ENCODE data around the gene ILDR1.

The ILDR1 gene

GRCh38 chr3:122013448-122013925 lies 8.6 kb downstream of the ILDR1 start:
- no peak for FAIRE-seq

DNA sequence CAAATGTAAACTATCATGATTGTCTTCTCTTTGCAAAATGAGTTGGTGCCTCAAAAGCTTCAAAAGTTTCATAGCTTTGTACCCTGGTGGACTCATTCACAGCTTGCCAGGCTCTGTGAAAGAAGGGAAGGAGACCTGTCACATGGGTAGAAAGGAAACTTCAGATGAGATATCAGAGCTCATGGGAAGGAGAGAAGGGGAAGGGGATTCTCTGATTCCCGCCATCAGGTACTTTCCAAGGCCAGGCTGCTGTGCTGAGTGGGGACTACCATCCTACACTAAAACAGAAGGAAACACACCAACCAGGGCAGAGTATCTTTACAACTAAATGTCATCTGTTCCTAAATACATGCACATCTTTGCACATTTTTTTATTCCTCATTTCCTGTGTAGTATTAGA lies 9.2 kb downstream of the ILDR1 start:
- FAIRE-seq, result no peak

- FAIRE-seq, result no peak
Measured at GRCh38 chr3:122011396-122011795, 10.7 kb downstream of the ILDR1 start.

- FAIRE-seq, result no peak
Measured at GRCh38 chr3:122010506-122010905, 11.5 kb downstream of the ILDR1 start.

- FAIRE-seq, result no peak
Measured at GRCh38 chr3:122008166-122008565, 13.9 kb downstream of the ILDR1 start.

GRCh38 chr3:122006267-122006666 lies 15.8 kb downstream of the ILDR1 start:
- FAIRE-seq, result no peak

- no peak for FAIRE-seq
Measured at GRCh38 chr3:122004991-122005565, 17.0 kb downstream of the ILDR1 start.

DNA sequence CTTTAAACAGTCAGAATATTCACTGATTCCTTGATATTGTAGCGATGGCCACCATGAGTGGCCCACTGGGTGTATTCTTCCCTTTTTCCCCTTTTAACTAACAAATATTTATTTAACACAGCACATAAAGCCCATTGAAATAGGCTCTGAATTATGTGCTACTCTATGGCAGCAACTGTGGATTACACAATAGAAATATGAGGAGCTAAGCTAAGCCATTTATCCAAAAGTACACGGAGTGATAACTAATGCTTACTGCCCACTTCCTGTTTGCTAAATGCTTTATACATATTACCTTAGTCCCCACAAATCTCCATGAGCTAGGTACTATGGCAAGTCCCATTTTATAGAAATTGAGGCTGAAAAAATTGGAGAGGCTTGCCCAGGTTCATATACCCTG lies 17.9 kb downstream of the ILDR1 start:
- no peak for FAIRE-seq

DNA sequence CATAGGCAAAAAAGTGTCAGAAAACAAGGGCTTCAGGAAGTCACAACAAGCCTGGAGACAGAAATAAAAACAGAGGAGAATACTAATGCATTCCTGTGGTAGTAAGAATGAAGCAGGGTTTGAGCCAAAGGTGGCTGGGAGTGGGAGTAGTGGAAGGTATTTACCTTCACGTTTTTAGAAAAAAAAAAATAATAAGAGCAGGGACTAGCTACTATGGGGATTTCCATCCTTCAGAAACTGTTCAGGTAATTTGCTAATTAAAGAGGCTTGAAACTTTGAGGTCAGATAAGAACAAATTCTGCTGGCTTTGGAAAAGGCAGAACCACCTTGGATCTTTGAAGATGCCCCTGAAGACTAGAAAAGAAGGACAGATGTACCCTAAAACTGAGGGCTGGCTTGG lies 18.4 kb downstream of the ILDR1 start:
- no peak for FAIRE-seq

DNA sequence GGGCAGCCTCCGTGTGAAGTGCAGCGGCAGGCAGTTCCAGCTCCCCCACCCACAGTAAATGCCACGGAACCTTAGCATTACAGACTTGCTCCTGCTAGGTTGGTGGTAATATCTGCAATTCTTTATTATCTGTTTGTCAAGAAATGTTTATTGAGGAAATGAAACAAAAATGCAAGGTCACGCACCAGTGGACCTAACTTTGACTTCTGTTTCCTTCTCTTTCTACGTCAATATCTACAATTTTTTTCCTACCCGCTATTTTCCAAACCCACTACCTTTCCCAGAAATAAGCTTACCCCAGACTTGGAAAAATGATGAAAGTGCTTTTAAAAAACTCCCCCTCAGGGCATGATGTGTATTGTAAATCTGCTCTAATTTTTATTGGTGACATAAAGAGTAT lies 18.9 kb downstream of the ILDR1 start:
- no peak for FAIRE-seq

- FAIRE-seq, result no peak
Measured at GRCh38 chr3:122002611-122003010, 19.4 kb downstream of the ILDR1 start.

DNA sequence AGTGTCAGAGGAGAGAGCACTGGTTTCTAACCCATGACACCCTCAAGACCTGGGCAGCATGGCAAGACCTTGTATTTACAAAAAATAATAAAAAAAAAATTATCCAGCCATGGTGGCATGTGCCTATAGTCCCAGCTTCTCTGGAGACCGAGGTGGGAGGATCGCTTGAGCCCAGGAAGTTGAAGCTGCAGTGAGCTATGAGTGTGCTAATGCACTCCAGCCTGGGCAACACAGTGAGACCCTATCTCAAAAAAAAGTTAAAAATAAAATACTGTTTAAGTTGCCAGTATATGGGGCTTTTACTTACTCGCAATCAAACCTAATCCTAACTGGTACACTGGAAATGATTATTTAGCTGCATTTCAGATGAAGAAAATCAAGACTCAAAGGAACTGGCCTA lies 20.2 kb downstream of the ILDR1 start:
- FAIRE-seq, result no peak

- no peak for FAIRE-seq
Measured at GRCh38 chr3:122000936-122001605, 21.0 kb downstream of the ILDR1 start.

DNA sequence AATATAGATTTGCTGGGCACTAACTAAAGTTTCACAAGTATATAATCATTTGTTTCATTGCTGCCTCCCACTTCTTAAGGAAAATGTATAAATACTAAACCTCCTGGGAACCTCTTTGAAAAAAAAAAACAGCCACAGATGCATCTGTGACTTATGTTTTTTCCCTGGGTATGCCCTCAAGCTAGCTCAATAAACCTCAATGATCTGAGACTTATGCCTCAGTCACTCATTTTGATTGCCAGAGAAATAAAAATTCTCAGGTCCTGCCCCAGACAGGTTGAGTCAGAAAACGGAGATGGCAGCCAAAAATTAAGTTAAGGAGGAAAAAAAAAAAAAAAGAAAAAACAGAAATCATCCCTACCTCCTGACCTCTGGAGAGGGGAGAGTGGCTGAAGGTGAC lies 22.1 kb downstream of the ILDR1 start:
- no peak for FAIRE-seq

DNA sequence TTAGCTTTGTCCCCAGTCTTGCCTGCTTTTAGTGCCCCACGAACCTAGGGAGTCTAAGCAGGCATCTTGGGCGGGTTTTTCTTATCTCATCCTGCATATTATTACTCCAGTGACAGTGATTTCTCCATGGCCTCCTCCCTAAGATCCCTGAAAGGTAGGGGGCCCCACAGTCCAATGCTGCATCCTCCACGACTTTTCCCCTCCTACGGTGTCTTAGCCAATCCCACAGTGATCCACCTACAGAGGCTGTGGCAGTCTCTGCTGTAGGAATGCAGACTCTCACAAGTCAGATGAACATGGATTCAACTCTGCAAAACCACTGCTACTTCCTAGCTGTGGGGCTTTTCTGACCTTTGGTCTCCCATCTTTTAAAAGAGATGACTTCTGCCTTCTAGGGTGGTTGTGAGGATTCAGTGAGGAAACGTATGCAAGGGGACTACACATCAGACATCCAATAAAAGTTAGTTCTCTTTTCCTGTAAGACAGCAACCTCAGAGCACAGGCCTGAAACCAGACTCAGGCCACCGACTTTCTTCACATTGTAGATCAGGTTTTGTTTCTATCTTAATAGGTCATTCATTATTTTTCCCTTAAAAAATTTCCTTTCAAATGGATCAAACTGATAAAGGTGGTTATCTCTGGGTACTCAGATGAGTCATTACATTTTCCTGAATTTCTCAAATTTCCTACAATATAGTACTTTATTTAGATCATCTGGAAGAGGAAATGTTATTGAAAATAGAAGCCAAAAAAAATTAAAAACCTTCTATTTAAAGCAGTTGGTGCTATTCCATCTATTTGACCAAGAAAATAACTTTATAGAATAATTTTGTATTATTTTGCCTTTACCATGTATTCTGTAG lies 23.2 kb downstream of the ILDR1 start:
- no peak for FAIRE-seq

DNA sequence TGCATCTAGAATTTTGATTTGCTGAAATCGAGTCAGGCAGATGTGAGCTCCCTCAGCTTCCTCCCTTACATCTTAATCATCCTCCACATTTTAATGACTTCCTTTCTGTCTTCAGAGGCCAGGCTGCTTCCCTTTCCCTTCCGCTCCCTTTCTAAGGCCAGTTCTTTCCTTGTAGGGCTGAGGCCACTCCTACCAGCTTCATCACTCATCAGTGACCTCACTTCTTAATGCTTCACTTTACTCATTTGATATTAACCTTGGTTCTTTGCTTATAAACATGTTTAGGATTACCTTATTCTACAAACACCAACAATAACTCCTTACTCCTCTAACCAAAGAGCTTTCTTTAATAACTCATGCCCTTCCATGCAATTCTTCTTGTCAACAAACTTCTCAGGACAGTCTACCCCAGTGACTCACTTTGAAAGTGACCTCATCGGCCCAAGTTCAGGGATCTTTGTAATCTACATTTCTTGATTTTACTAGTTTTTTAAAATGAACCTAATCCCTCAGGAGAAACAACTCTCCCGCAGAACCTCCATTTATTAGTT lies 23.9 kb downstream of the ILDR1 start:
- FAIRE-seq, result no peak

GRCh38 chr3:121997372-121997771 lies 24.7 kb downstream of the ILDR1 start:
- no peak for FAIRE-seq

- FAIRE-seq, result no peak
Measured at GRCh38 chr3:121996441-121996840, 25.6 kb downstream of the ILDR1 start.

DNA sequence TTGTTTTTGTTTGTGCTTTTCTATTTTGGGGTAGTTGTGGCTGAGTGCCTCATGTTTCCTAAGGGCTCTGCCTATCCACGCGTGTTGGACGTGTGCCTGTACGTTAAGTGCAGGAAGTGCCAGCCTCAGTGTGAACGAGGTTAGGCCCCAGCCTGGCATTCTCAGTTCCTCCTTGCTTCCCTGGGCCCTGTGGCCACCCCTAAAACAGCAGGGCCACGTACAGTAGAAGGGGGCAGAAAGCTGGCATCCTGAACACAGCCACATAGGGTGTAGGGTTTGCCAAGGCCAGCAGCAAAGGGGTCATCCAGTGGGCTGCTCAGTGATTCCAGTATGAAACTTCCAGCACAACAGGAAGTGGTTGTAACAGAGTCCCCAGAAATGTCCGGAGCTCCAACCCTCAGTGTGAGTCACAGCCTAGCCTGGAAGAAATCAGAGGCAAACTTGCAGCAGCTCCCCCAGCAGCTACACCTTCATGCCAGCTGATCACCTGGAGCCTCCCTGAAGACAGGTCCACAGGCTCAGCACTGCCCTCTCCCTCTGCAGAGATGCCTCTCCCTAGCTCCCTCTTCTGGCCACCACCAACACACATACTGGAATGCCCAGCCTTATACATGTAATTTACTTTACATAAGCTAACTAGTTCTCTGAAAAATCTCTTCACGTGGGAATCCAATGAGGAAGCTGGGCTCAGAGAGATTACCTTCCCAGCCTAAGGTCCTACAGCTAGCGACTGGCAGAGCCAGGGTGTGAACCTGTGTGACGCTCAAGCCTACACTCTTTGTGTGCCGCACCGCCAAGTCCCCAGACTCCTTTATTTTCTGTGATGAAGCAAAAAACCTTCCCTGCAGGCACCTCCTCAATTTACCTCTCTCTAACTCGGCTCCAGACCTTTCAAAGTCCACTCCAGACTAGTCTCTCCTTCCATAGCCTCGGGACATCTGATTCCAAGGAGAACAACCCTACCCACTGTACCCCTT lies 26.6 kb downstream of the ILDR1 start:
- FAIRE-seq, result no peak

DNA sequence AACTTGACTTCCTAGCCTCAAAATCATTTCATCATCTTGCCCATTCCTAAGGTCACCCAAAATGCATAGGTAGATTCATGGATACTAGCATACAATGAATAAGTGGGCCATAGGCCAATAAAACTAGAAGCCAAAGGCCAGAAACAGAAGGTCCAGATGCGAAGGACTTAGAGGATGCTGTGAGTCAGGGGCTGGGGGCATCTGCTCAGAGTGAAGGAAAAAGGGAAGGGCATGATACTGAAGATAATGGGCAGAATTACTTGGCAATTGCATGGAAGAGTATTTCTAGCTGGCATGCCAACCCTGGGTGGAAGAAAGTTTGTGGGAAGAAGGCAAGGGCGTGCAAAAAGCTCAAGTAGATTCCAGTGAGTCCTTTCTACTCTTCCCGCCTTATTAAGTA lies 27.5 kb downstream of the ILDR1 start:
- FAIRE-seq, result no peak

DNA sequence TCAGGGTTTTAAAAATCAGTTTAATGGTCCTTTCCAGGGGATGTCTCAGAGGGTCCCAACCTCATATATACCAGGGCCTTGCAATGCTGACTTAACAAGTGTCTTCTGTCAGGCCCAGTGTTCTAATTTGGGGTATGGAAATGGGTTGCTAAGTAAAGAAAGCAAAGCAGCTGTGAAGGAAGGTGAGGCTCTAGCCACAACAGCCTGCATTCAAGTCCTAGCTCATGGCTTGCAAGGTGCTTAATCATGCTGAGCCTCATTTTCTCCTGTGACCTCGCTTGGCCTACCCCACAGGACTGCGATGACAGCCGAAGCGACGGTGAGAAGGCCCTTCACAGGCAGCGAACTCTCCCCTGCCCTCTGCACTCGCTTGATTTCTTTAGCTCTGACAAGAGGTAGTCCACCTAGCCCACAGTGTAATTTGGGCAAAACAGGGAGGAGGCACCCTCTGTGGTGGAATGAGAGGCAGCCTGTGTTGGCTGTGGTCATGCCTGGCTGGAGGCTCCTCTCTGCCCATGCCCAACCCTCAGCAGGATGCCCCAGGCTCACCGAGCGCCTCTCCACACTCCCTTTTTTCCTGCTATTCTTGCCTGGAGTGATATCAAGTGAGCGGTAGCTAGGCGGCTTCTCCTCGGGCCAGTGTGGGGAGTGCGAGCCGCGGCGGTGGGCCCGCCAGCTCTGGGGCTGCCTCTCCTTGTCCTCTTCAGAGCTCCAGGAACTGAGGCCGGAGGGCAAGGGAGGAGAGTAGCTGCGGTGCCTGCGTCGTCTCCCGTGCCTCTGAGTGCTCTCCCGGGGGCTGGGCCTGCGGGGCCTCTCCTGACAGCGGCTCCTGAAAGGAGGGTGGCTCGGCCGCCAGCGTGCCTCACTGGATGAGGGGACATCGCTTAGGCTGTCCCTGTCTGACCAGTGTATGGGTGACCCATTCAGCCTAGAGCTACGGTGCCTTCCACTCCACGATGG lies 29.2 kb downstream of the ILDR1 start:
- no peak for FAIRE-seq

All from A204.1 (cell line).